ENCODE results near the gene TCP1.

GRCh38 chr6:159805440-159806020 is 16.1 kb upstream of the TCP1 start:
- TF ChIP-seq ZNF529 (tag by site-specific recombination; IDR thresholded peaks at IDR 0.05; ENCODE audit: insufficient replicate concordance) (no peak), CTCF (tag by site-specific recombination; IDR thresholded peaks at IDR 0.05) (no peak), SCRT2 (tag by site-specific recombination; IDR thresholded peaks at IDR 0.05) (no peak), BCL11B (tag by site-specific recombination; IDR thresholded peaks at IDR 0.05; ENCODE audit: low read depth) (no peak)
